IPS DF 6.9 (cell line): ENCODE data around the gene DUS1L.

ENCODE experiments used
- DNase-seq: peaks from one replicate; pipeline ENCODE4 v3.0.0-alpha.2; 2013; ENCODE audit warnings: low read depth, low spot score
- H3K27ac ChIP-seq: one replicate; pipeline ENCODE4 v1.5.1; 2013; ENCODE audit warnings: low read length, control low read depth
- H3K27me3 ChIP-seq: 2 replicates; pipeline ENCODE4 v1.6.1; 2013; ENCODE audit warnings: mild to moderate bottlenecking, low read length; ENCODE audit not compliant: control insufficient read depth, insufficient read depth
- H3K36me3 ChIP-seq: 2 replicates; pipeline ENCODE4 v1.6.1; 2013; ENCODE audit warnings: low read length; ENCODE audit not compliant: control insufficient read depth, insufficient read depth
- H3K4me1 ChIP-seq: 2 replicates; pipeline ENCODE4 v1.6.1; 2013; ENCODE audit warnings: low read length; ENCODE audit not compliant: control insufficient read depth, insufficient read depth
- H3K4me3 ChIP-seq: 2 replicates; pipeline ENCODE4 v1.5.1; 2013; ENCODE audit warnings: mild to moderate bottlenecking, low read length
- H3K9me3 ChIP-seq: 2 replicates; pipeline ENCODE4 v1.6.1; 2013; ENCODE audit warnings: low read length, inconsistent platforms; ENCODE audit not compliant: control insufficient read depth, insufficient read depth
- WGBS: extraction: QIAGEN DNeasy Blood & Tissue Kit; methylation state at CpG from one replicate; pipeline ENCODE4 v1.1.7; 2013; ENCODE audit warnings: mixed read lengths, missing lambda C conversion rate; ENCODE audit not compliant: insufficient read length, insufficient coverage; 5-methylcytosine and 5-hydroxymethylcytosine counted together

The DUS1L gene

GRCh38 chr17:82036634-82037091 lies 28.9 kb downstream of the DUS1L start:
- no peaks in the 10 kb centered on the region for H3K27me3 ChIP-seq
- DNase-seq = no peak
- no peaks in the 10 kb centered on the region for H3K9me3 ChIP-seq
- WGBS = no CpG with 5 or more reads among the region's 23 CpGs
- H3K27ac ChIP-seq = no peak overlapping the region
- H3K4me1 ChIP-seq = peaks cover 5% of the 10 kb centered on the region; the same call in 1 of the 2 replicates
- no peaks in the 10 kb centered on the region for H3K36me3 ChIP-seq
- H3K4me3 ChIP-seq = peak overlapping the region; percentile 52; the same call in 1 of the 2 replicates

- WGBS = no CpG with 5 or more reads among the region's 20 CpGs
- Histone ChIP-seq H3K27ac (no peak overlapping the region), H3K4me3 (no peak overlapping the region), H3K36me3 (no peaks in the 10 kb centered on the region), H3K9me3 (no peaks in the 10 kb centered on the region), H3K27me3 (no peaks in the 10 kb centered on the region), H3K4me1 (peaks cover 5% of the 10 kb centered on the region; the same call in 1 of the 2 replicates)
- DNase-seq = no peak
Measured at GRCh38 chr17:82035956-82036633, 29.5 kb downstream of the DUS1L start.

GRCh38 chr17:82035488-82035887 lies 30.1 kb downstream of the DUS1L start:
- H3K9me3 ChIP-seq = no peaks in the 10 kb centered on the region
- H3K4me3 ChIP-seq = no peak overlapping the region
- H3K27ac ChIP-seq = no peak overlapping the region
- H3K36me3 ChIP-seq = no peaks in the 10 kb centered on the region
- H3K27me3 ChIP-seq = no peaks in the 10 kb centered on the region
- no CpG with 5 or more reads among the region's 8 CpGs for WGBS
- H3K4me1 ChIP-seq = peaks cover 5% of the 10 kb centered on the region; the same call in 1 of the 2 replicates
- DNase-seq = no peak

- Histone ChIP-seq H3K4me1 (peaks cover 5% of the 10 kb centered on the region; the same call in 1 of the 2 replicates), H3K9me3 (no peaks in the 10 kb centered on the region), H3K27me3 (no peaks in the 10 kb centered on the region), H3K27ac (no peak overlapping the region), H3K36me3 (no peaks in the 10 kb centered on the region), H3K4me3 (no peak overlapping the region)
- DNase-seq = no peak
- no CpG with 5 or more reads among the region's 23 CpGs for whole genome bisulfite sequencing
Measured at GRCh38 chr17:82034371-82035011, 31.1 kb downstream of the DUS1L start.

GRCh38 chr17:82033359-82034085 lies 32.1 kb downstream of the DUS1L start:
- Histone ChIP-seq H3K27me3 (no peaks in the 10 kb centered on the region), H3K36me3 (0 out of 2 replicates have a peak, but pooled peaks cover 2% of the 10 kb centered on the region), H3K4me3 (no peak overlapping the region), H3K4me1 (peaks cover 5% of the 10 kb centered on the region; the same call in 1 of the 2 replicates), H3K9me3 (no peaks in the 10 kb centered on the region), H3K27ac (no peak overlapping the region)
- no peak for DNase-seq
- no CpG with 5 or more reads among the region's 38 CpGs for whole genome bisulfite sequencing

- H3K4me3 ChIP-seq = peak overlapping the region; percentile 65
- DNase-seq = no peak
- H3K27me3 ChIP-seq = no peaks in the 10 kb centered on the region
- WGBS = no CpG with 5 or more reads among the region's 59 CpGs
- no peak overlapping the region for H3K27ac ChIP-seq
- peaks cover 5% of the 10 kb centered on the region; the same call in 1 of the 2 replicates for H3K4me1 ChIP-seq
- H3K9me3 ChIP-seq = no peaks in the 10 kb centered on the region
- peaks cover 2% of the 10 kb centered on the region; the same call in 1 of the 2 replicates for H3K36me3 ChIP-seq
Measured at GRCh38 chr17:82031885-82032627, 33.5 kb downstream of the DUS1L start.

- H3K4me3 ChIP-seq = peak within 1 kb of the TSS; percentile 65
- no peak for DNase-seq
- WGBS = no CpG with 5 or more reads among the region's 96 CpGs
- peaks cover 5% of the 10 kb centered on the region; the same call in 1 of the 2 replicates for H3K4me1 ChIP-seq
- H3K27me3 ChIP-seq = no peaks in the 10 kb centered on the region
- H3K9me3 ChIP-seq = no peaks in the 10 kb centered on the region
- H3K36me3 ChIP-seq = peaks cover 2% of the 10 kb centered on the region; the same call in 1 of the 2 replicates
- no peak within 1 kb of the TSS for H3K27ac ChIP-seq
Measured at GRCh38 chr17:82031303-82031884, 34.2 kb downstream of the DUS1L start, which contains the start of gene RAC3. RAC3 (plus strand) TSS chr17:82031678; CDS start chr17:82031762, 84 bp downstream.

- peaks cover 5% of the 10 kb centered on the region; the same call in 1 of the 2 replicates for H3K4me1 ChIP-seq
- no peak for DNase-seq
- H3K27me3 ChIP-seq = no peaks in the 10 kb centered on the region
- H3K36me3 ChIP-seq = peaks cover 2% of the 10 kb centered on the region; the same call in 1 of the 2 replicates
- H3K27ac ChIP-seq = no peak overlapping the region
- WGBS = no CpG with 5 or more reads among the region's 94 CpGs
- no peaks in the 10 kb centered on the region for H3K9me3 ChIP-seq
- peak overlapping the region; percentile 53; the same call in 1 of the 2 replicates for H3K4me3 ChIP-seq
Measured at GRCh38 chr17:82030470-82031302, 34.9 kb downstream of the DUS1L start.

- Histone ChIP-seq H3K4me1 (peaks cover 5% of the 10 kb centered on the region; the same call in 1 of the 2 replicates), H3K36me3 (peaks cover 2% of the 10 kb centered on the region; the same call in 1 of the 2 replicates), H3K27me3 (no peaks in the 10 kb centered on the region), H3K27ac (no peak overlapping the region), H3K9me3 (no peaks in the 10 kb centered on the region), H3K4me3 (no peak overlapping the region)
- no peak for DNase-seq
- WGBS = no CpG with 5 or more reads among the region's 31 CpGs
Measured at GRCh38 chr17:82029990-82030469, 35.6 kb downstream of the DUS1L start.
